Subcutaneous adipose tissue (tissue), 4 donors: ENCODE data around the gene SLC25A23. TPM values are rescaled to one million over a fixed set of nuclear protein-coding genes. Genes with fewer than 3 reads are reported as not detected.

Experiments used
- total RNA-seq, 4 donors: library from RNA; depleted of rRNA; stranded (reverse); fragments of >200 nt; gene quantifications; one replicate each; pipeline ENCODE4 v1.1.0, GENCODE V29; 2016
- TF ChIP-seq, protein P1 (sequence below): fragments of 450-650 bp; IDR thresholded peaks from one replicate; pipeline ENCODE4 v1.5.1; 2016; ENCODE audit warnings: low read depth, mild to moderate bottlenecking, control low read depth, antibody characterized with exemption, moderate library complexity

Gene SLC25A23
- total RNA-seq, 4 donors from 2014 or later: 14.3 to 50.9 (median 23.9) TPM

DNA sequence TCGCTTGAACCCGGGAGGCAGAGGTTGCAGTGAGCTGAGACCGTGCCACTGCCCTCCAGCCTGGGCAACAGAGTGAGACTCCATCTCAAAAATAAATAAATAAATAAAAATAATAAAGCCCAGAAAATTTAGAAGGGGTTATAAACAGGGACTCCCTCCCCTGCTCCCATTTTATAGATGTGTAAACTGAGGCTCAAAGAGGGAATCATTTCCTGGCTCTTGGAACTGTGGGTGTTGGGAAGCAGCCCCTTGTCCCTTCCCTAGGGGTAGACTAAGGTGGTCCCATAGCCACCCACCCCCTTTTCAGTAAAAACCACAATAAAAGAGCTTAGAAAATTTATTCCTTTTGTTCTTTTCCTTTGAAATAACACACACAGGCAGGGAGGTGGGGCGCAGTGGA, 19.8 kb downstream of the SLC25A23 start:
- TF ChIP-seq, protein P1, sequence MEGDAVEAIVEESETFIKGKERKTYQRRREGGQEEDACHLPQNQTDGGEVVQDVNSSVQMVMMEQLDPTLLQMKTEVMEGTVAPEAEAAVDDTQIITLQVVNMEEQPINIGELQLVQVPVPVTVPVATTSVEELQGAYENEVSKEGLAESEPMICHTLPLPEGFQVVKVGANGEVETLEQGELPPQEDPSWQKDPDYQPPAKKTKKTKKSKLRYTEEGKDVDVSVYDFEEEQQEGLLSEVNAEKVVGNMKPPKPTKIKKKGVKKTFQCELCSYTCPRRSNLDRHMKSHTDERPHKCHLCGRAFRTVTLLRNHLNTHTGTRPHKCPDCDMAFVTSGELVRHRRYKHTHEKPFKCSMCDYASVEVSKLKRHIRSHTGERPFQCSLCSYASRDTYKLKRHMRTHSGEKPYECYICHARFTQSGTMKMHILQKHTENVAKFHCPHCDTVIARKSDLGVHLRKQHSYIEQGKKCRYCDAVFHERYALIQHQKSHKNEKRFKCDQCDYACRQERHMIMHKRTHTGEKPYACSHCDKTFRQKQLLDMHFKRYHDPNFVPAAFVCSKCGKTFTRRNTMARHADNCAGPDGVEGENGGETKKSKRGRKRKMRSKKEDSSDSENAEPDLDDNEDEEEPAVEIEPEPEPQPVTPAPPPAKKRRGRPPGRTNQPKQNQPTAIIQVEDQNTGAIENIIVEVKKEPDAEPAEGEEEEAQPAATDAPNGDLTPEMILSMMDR: no peak

GRCh38 chr19:6433663-6434062, 25.9 kb downstream of the SLC25A23 start, which contains the start of gene SLC25A41:
Gene SLC25A41, minus strand, starts transcription at chr19:6433763. Its CDS starts 70 bp downstream, at chr19:6433693.
- TF ChIP-seq, protein P1: no peak

- TF ChIP-seq, protein P1: no peak
These were observed 26.4 kb downstream of the SLC25A23 start for GRCh38 chr19:6433165-6433564.

DNA sequence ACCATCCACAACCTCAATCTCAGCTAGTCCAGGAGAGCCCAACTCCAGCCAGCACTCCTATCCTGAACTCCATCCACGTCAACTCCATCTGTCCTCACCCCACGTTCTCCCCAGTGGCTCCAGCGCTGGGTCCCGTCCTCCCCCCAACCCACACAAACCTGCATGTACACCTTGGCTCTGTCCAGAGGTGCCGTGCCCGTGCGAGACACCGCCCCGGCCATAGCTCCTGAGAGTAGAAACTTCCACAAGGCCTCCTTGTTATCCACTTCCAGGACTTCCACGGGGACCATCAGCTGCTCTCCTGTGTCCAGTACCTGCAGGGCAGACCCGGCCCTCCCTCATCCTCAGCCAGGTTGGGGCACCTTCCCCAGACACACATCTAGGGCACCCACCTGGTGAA, 27.7 kb downstream of the SLC25A23 start:
- TF ChIP-seq, protein P1: no peak

DNA sequence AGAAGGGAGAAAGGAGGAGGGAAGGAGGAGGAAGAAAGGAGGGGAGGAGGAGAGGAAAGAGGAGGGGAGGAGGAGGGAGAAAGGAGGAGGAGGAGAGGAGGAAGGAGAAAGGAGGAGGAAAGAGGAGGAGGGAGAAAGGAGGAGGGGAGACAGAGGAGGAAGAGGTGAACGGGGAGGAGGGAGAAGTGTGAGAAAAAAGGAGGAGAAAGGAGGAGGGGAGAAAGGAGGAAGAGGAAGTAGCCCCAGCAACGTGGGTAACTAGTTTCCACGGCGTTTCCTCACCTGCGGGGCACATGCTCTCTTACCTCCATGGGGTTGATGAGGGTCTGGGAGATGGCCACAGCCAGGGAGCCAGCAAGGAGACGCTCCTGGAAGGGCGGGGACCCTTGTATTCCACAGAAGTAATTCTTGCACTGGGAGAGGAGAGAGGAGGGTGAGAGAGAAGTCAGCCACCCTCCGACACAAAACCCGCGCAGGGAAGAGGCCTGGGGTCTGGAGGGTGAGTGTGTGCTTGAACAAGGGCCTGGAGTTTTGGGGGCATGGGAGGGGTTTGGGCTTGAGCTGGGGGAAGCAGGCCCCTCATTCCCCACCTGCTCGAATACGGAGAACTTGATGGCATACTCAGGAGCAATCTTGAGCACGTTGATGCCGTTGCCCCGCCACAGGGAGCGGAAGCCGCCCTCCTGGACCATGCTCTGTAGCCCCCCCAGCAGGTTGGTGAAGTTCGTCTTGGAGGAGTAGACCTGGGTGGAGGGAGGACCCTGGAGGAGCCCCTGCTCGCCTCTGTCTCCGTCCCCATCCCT, 30.0 kb downstream of the SLC25A23 start:
- TF ChIP-seq, protein P1: no peak

DNA sequence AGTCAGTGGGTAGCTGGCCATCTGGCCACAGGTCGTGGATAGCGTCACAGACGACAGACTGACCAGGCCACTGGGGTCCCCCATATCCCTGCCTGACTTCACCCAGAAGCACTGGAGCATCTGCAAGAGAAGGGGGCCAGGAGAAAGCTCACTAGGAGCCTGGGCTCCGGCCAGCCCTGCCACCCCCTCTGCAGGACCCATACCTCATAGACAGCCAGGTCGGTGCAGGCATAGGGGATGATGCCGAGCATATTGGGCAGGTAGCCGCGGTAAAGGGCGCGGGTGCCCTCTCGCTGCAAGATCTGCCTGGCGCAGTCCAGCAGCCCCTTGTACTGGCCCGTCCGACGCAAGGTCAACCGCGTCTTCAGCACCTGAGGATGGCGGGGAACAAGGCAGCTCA, 32.5 kb downstream of the SLC25A23 start:
- TF ChIP-seq, protein P1: no peak

DNA sequence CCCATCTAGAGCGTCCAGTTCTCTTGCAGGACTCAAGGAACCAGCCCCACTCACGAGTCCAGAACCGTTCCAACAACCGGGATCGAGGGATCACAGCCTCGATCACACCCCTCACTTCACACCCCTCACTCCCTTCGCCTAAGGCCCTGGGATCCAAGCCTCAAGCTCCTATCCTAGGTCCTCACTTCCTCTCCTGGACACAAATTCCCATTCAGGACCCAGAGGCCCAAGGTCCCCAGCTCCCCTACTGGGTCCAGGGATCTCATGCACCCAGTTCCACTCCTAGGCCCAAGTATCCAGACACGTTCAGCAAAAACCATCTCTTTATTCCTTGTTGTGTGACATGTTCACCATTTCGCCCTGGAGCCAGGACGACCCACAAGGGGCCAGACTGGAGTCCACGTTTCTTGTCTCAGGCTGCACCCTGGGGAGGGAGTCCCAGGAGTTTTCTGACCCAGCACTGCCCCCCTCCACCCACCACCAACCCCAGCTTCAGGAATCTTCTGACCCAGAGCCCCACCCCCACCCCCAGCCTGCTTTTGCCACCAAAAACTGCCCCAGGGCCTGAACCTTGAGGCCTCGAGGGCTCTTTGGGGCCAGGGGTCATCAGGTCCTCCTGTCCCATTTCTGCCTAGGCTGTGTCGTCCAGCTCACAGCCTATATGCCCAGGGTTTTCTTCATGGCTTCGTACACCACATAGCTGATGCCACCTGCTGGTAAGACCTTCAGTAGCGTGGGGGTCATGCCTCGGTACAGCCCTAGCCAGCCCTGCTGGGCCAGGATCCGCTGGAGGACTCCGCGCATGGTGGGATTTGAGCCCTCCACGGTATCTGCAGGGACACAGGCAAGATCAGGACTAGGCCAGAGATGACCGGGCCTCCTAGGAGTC, 33.6 kb downstream of the SLC25A23 start:
- TF ChIP-seq, protein P1: no peak
